Measurements from ENCODE around the gene PANX2.
"Not testable (repeated sequence)": the region's sequence is repeated elsewhere in the genome, so short reads cannot be mapped to it uniquely, and the experiment has no call there.

PANX2 gene, protein sequence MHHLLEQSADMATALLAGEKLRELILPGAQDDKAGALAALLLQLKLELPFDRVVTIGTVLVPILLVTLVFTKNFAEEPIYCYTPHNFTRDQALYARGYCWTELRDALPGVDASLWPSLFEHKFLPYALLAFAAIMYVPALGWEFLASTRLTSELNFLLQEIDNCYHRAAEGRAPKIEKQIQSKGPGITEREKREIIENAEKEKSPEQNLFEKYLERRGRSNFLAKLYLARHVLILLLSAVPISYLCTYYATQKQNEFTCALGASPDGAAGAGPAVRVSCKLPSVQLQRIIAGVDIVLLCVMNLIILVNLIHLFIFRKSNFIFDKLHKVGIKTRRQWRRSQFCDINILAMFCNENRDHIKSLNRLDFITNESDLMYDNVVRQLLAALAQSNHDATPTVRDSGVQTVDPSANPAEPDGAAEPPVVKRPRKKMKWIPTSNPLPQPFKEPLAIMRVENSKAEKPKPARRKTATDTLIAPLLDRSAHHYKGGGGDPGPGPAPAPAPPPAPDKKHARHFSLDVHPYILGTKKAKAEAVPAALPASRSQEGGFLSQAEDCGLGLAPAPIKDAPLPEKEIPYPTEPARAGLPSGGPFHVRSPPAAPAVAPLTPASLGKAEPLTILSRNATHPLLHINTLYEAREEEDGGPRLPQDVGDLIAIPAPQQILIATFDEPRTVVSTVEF

DNA sequence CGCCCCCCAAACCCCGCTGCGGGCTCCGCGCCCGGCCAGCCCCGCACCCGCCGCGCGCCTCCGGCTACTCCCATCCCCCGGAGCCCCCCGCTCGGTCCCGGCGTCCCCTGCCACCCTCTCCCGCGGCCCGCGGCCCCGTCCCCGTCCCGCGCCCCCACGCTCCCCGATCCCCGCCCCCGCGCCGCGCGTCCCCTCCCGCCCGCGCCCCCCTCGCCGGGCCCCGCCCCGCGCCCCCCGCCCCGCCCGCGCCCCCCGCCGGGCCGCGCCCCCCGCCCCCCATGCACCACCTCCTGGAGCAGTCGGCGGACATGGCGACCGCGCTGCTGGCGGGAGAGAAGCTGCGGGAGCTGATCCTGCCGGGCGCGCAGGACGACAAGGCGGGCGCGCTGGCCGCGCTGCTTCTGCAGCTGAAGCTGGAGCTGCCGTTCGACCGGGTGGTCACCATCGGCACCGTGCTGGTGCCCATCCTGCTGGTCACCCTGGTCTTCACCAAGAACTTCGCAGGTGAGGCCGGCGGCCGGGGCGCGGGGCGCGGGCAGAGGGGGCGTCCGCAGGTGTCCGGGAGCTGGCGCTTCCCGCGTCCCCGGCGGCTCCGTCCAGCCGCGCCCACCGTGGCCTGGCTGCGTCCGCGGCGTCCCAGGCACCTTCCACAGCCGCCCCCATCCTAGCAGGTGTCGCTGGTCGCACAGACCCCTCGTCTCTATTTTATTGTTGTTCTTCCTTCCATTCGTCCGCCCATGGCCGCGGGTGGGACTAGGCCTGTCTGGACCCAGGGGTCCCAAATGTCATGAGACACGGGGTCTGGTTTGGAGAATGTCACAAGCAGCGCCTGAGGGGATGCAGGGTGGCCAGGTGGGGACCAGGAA lies at the start of gene PANX2:
TSS of gene PANX2 (plus strand) at position 279 of the 866 bp plus-strand sequence. CDS start at position 279, 0 bp downstream.
- in situ Hi-C loops (cut with MboI; ENCODE audit: low sequenced_read_pairs), result no loop called here

DNA sequence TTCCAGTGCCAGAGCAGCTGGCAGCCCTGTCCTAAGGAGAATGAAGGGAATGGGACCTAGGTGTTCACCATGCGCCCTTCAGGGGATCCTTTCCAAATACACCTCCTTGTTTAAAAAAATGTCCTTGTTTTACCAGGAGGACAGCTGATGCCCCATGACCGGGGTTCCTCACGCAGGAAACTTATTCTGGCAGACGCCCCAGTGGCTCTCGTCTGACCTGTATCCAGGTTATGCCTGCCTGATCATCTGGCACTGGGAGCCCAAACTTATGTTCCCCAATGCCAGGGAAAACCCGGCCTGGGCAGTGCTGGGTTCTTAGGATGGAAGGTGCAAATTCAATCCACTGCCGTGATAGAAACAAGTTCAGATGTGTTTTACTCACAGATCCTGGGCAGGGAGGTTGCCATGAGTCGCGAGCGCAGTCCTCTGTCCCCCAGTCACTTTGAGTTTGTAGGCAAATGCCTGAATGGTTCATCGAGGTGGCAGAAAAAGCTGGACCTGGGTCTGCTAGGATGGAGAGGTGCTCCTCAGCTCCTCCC lies 49.3 kb upstream of the PANX2 start:
- in situ Hi-C loops (cut with MboI; ENCODE audit: low sequenced_read_pairs), result no loop called here

DNA sequence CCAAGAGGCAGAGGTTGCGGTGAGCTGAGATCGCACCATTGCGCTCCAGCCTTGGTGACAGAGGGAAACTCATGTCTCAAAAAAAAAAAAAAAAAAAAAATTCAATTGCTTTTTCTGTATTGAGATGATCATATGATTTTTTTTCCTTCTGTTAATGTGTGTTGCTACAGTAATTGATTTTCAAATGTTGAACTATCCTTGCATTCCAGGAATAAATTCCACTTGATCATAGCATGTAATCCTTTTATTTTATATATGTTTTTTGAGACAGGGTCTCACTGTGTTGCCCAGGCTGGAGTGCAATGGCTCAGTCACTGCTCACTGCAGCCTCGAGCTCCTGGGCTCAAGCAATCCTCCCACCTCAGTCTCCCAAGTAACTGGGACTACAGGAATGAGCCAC lies 47.4 kb upstream of the PANX2 start:
- in situ Hi-C loops (cut with MboI; ENCODE audit: low sequenced_read_pairs), result no loop called here

DNA sequence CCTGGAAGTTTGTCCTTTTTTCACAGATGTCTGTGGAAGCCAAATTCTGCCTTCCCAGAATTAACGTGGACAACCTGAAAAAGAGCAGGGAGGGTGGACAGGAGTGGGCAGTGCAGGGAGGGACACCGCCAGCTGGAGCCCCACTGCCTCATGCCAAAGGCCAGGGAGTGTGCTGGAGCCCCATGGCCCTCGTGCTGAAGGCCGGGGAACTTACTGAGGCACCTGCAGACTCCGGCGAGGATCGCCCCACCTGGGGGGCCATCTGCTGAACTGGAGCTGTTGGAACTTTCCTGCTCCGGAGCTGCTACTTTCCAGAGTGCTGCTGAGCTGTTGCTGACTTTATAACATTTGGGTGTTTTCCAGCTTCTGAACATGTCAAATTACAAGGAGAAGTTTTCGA lies 45.5 kb upstream of the PANX2 start:
- in situ Hi-C loops (cut with MboI; ENCODE audit: low sequenced_read_pairs), result no loop called here

DNA sequence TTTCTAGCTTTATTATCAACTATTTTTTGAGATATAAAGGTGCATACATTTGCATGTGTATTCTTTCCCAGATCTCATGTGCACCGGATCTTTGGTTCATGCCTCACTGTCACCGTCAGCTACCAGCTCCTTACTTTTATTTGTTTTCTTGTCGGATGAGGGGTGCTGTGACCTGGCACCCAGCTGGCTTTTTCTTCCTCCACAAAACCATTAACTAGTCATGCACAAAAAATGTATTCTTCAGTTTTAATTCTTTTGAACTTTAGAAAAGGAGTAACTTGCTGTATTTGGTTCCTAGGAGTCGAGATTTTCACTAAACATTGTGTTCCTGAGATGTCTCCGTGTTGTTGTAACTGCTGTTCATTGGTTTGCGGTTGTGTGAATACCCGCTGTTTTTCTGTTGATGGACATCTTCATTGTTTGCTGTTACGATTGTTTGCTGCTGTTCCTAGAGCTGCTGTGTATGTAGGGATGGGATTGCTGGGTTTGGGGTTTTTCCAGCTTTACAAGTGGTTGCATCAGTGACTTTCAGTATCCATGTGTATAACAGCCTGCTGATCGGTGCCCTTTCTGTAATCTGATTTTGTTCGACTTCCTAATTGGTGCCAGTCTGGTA lies 41.3 kb upstream of the PANX2 start:
- in situ Hi-C loops (cut with MboI; ENCODE audit: low sequenced_read_pairs), result no loop called here

DNA sequence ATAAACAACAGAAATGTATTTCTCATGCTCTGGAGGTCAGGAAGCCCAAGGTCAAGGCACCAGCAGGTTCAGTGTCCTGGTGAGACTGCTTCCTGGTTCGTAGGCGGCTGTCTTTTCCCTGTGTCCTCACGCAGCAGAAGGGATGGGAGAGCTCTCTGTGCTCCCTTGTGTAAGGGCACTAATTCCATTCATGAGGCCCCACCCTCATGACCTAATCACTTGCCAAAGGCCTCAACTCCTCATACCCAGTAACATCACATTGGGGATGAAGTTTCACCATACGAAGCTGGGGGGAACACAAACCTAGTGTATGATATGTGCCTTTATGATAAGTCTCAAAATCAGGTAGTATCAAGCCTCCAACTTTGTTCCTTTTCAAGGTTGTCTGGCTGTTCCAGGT lies 38.6 kb upstream of the PANX2 start:
- in situ Hi-C loops (cut with MboI; ENCODE audit: low sequenced_read_pairs), result no loop called here

DNA sequence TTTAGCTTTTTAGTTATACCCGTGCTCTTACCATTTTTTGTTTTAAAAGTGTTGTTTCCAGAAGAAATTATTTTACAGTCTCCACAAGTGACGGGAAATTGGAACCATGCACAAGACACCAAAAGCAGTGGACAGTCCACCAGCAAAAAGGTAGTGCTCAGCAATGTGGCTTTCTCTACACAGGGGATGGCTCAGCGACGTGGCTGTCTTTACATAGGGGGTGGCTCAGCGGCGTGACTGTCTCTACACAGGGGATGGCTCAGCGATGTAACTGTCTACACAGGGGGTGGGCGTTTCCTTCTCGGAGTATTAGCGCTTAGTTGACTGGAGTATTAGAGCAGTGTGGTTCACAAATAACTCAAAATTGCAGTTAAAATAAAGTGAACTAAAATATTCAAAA lies 36.0 kb upstream of the PANX2 start:
- in situ Hi-C loops (cut with MboI; ENCODE audit: low sequenced_read_pairs), result no loop called here

DNA sequence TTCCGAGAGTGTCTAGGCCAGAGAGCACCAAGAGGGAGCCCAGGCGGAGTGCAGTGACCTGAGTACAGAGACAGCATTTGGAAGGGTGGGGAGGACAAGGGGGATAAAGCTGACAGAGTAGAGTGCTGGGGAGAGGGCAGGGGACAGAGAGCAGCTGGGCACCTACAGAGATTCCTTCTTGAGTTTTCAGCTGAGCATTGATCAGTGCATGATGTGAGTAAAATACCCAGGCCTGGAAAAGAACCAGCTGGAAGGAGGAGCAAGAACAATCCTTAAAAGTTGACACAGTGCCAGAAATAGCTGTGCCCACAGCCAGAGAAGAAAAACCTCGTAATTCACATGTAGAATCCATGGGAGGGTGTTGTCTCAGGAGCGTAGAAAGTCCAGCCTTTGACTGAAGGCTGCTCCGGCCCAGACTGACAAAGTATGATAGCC lies 33.9 kb upstream of the PANX2 start:
- in situ Hi-C loops (cut with MboI; ENCODE audit: low sequenced_read_pairs), result no loop called here

DNA sequence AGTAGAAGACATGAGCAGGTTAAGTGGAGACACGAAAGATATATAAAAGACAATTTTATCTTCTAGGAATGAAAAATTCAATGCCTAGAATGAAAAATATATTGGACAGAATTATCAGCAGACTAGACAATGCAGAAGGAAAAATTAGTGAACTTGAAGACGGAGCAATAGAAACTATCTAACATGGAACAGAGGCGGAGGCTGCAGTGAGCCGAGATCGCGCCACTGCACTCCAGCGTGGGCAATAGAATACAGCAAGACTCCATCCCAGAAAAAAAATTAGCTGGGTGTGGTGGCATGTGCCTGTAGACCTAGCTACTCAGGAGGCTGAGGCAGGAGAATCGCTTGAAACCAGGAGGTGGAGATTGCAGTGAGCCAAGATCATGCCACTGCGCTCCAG lies 33.3 kb upstream of the PANX2 start:
- in situ Hi-C loops (cut with MboI; ENCODE audit: low sequenced_read_pairs), result not testable (repeated sequence)

DNA sequence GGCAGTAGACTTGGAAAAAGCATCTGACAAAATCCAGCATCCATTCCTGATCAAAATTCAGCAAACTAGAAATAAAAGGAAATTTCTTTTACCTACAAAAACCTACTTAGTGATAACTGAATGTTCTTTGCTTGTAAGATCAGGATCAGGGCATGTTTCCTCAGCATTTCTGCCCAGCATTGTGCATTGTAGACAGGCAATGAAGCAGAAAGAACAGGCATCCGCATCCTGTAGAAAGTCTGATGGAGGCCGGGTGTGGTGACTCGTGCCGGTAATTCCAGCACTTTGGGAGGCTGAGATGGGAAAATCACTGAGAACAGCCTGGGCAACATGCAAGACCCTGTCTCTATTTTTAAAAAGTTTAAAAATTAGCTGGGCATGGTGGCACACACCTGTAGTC lies 32.5 kb upstream of the PANX2 start:
- in situ Hi-C loops (cut with MboI; ENCODE audit: low sequenced_read_pairs), result no loop called here

DNA sequence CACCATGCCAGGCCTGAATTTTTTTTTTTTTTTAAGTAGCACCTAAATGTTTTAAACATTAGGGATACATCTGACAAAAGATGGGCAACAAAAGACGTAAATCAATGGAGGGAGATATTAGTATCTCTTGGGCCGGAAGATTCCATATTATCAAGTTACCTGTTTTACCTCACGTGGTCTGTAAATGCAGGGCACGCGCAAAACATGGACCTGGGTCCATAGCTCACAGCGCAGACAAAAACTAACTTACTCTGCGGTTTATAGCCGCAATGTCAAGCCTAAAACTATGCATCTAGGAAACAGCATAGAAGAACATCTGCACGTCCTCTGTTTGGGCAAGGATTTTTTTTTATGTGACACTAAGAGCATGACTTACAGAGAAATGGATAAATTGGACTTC lies 31.5 kb upstream of the PANX2 start:
- in situ Hi-C loops (cut with MboI; ENCODE audit: low sequenced_read_pairs), result no loop called here

DNA sequence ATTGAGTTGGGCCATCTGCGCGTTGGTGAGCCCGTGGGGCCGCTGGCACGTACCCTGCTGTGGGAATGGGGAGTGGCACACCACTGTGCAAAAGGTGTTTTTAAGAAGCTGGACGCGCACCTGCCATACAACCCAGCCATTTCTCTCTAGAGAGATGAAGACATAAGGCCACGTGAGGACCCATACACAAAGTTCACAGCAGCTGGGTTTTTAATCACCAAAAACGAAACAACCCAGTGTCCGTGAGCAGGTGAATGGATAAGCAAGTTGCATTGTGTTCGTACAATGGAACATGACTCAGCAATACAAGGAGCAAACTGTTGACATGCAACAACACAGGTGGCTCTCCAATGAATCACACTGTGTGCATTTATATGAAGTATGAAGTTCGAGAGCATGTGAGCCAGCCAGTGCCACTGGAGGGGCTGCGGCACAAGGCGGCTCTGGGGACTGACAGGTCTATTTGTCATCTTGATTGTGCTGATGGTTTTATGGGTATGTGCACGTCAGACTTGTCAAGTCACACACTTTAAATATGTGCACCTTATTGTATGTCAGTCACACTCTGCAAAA lies 30.6 kb upstream of the PANX2 start:
- in situ Hi-C loops (cut with MboI; ENCODE audit: low sequenced_read_pairs), result no loop called here

DNA sequence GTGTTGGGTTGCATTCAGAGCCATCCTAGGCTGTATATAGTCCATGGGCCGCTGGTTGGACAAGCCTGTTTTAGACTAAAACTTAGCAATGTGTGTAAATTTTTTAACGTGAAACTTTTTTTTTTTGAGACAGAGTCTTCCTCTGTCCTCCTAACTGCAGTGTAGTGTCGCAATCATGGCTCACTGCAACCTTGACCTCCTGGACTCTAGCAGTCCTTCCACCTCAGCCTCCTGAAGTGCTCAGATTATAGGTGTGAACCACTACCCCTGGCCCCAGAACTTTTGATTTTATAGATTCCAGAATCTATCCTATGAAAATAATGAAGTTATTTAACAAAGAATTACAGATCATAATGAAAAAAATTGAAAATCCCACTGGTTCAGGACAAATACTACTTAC lies 29.9 kb upstream of the PANX2 start:
- in situ Hi-C loops (cut with MboI; ENCODE audit: low sequenced_read_pairs), result no loop called here

DNA sequence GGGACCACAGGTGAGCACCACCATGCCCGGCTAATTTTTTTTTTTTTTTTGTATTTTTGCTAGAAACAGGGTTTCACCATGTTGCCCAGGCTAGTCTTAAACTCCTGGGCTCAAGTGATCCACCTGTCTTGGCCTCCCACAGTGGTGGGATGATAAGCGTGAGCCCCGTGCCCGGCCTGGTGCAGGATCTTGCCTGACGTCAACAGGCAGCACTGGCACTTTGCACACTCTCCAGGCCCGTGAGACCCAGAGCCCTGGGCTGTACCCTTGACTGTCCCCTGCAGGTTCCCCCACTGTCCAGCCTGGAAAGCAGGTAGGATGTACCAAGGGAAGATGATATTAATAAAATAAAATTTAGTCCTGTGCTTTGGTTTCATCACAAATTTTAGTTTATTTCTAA lies 29.1 kb upstream of the PANX2 start:
- in situ Hi-C loops (cut with MboI; ENCODE audit: low sequenced_read_pairs), result no loop called here

DNA sequence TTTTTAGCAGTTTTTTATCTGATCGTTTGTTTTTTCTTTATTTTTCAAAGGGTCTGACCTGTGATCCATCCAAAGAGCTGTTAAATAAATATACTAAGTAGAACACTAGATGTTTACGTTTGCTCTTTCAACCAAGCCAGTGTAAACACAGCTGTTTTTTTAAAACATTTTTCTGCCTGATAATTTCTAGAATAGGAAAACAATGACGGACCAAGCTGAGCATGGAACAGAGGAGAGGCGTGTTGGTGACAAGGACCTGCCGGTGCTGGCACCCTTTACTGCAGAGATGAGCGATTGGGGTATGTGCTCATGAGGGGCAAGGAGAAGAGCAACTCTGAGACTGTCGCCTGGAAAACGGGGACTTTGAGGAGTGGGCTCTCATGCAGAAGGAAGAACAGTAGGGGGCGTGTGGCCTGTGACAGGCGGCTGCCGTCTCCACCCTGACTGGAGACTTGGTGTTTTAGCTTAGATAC lies 28.6 kb upstream of the PANX2 start:
- in situ Hi-C loops (cut with MboI; ENCODE audit: low sequenced_read_pairs), result no loop called here

DNA sequence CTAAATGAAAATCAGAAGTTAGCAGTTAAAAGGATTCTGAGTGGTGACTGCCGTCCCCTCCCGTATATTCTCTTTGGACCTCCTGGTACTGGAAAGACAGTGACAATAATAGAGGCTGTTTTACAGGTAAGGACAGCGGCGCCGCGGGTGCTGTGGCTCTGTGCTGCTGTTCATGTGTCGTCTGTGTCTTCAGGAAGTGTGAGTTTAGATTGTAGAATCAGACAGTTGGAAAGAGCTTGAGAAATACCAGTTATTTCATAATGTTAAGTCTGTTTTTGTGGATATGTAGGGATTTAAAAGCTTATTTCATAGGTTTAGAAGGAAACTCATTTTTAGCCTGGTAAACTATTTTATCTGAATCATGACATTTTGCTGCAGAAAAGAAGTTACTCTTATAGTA lies 27.4 kb upstream of the PANX2 start:
- in situ Hi-C loops (cut with MboI; ENCODE audit: low sequenced_read_pairs), result no loop called here

DNA sequence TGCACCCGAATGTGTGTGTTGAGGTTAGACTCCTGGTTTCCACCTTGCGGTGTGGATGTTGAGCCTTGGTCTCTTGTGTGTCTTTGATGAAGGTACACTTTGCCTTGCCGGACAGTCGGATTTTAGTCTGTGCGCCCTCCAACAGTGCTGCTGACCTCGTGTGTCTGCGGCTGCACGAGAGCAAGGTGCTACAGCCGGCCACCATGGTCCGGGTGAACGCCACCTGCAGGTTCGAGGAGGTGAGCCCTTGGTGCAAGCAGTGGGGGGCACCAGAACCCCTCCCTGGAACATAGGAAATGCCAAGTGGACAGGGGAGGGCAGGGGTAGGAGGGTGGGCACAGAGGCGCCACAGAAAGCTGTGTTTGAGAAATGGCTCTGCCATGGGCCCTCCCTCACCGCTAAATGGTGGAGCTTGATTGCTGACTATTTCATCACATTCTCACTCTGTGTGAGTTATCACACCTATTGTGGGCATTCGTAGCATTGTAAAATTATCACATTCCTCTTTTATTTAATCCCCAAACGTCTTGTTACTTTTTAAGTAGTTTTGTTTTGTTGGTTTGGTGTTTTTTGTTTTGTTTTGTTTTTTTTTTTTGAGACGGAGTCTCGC lies 26.4 kb upstream of the PANX2 start:
- in situ Hi-C loops (cut with MboI; ENCODE audit: low sequenced_read_pairs), result no loop called here

DNA sequence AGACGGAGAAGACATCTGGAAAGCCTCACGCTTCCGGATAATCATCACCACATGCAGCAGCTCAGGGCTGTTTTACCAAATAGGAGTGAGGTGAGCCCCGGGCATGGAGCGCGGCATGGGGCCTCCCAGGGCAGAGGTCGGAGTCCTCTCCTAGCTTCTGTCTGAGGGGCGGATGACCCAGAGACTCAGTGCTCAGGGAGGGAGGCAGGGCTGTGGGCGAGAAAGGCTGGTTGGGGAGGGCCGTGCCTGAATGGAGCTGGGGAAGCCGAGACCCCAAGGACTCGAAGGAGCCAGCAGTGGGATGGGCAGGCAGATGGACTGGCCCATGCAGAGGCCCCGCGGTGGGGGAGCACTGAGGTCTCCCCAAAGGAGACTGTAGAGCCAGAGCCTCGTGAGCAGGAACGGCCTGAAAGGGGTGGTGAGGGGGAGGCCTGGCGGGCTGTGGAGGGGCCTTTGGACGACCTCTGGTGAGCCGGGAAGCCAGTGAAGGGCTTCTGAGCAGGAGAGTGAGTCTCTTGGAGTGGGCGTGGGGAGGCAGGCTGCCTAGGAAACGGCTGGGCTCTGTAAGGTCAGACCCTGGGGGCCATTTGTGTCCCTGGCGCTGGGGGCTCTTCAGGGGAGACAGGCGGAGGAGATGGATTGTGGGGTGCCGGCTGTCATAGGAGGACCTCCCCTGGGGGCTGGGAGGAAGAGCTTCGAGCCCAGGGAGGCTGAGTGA lies 24.7 kb upstream of the PANX2 start:
- in situ Hi-C loops (cut with MboI; ENCODE audit: low sequenced_read_pairs), result no loop called here
